ENCODE data around the gene VTN. TPM values are rescaled to one million over a fixed set of nuclear protein-coding genes. Genes with fewer than 3 reads are reported as not detected.

VTN gene
- total RNA-seq, 2 experiments from 2014 or later: 0.16 to 0.17 TPM

DNA sequence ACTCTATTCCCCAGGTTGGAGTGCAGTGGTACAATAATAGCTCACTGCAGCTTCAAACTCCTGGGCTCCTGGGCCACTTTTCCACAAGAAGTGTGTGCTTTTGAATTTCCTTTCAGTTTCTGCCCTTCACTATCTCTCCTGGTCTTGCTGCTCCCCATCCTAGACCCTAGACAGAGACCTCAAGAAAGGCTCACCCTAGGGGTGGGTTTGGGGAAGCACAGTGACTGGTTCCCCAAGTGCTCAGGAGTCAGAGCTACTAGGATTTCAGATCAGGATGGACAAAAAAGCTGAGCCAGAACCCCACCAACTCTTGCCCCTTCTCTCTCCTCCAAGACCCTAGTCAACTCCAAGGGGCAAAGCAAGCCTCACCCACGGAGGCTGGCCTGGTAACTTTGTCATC lies 3.5 kb downstream of the VTN start:
- intact Hi-C loops (cut with DNase I, micrococcal nuclease): no loop called here
- H3K4me1 ChIP-seq (ENCODE audit: insufficient read depth, low read length): peaks cover 6% of the 10 kb centered on the region

DNA sequence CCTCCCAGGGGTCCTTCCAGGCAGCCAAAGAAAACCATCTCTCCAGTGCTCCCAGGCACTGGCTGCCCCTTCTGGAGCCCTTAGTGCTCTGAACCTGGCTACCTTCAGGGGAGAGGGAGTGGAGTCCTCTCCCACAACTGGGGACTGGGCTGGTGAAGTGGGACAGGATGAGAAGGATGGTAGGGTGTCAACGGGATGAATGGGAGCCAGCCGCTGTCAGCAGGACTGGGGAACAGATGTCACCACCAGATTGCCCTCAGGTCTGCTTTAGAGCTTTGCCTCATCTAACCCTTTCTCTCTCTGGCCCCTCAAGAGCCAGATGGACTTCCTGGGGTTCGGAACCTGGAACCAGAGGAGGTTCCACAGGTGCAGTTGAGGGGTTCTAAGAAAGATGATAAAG lies 4.6 kb downstream of the VTN start:
- TF ChIP-seq, protein P1, sequence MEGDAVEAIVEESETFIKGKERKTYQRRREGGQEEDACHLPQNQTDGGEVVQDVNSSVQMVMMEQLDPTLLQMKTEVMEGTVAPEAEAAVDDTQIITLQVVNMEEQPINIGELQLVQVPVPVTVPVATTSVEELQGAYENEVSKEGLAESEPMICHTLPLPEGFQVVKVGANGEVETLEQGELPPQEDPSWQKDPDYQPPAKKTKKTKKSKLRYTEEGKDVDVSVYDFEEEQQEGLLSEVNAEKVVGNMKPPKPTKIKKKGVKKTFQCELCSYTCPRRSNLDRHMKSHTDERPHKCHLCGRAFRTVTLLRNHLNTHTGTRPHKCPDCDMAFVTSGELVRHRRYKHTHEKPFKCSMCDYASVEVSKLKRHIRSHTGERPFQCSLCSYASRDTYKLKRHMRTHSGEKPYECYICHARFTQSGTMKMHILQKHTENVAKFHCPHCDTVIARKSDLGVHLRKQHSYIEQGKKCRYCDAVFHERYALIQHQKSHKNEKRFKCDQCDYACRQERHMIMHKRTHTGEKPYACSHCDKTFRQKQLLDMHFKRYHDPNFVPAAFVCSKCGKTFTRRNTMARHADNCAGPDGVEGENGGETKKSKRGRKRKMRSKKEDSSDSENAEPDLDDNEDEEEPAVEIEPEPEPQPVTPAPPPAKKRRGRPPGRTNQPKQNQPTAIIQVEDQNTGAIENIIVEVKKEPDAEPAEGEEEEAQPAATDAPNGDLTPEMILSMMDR (IDR thresholded peaks at IDR 0.05): no peak
- H3K27me3 ChIP-seq (ENCODE audit: control insufficient read depth in 1 of 2, insufficient read depth in 2 of 2, low read length in 2 of 2): no peaks in the 10 kb centered on the region
- Mint-ChIP-seq H3K9me3 (no peaks in the 10 kb centered on the region), H3K36me3 (ENCODE audit: low read depth) (peaks cover 41% of the 10 kb centered on the region), H3K4me3 (no peak overlapping the region), H3K27me3 (no peaks in the 10 kb centered on the region), H3K27ac (no peak overlapping the region), H3K4me1 (ENCODE audit: low read depth) (peaks cover 5% of the 10 kb centered on the region)
- POLR2A ChIA-PET: interaction anchor here (1.5 kb wide), 1 partner anchor 8 kb away, joined by 5 read pairs; the partner anchor contains the start of gene POLDIP2
- H3K36me3 ChIP-seq (ENCODE audit: insufficient read depth, low read length): peaks cover 46% of the 10 kb centered on the region
- intact Hi-C loops (cut with DNase I, micrococcal nuclease): no loop called here
- H3K27ac ChIP-seq (ENCODE audit: low read depth in 1 of 2, low read length in 2 of 2): no peak overlapping the region
- no peaks in the 10 kb centered on the region for H3K4me1 ChIP-seq (ENCODE audit: insufficient read depth, low read length)
- no peak overlapping the region for H3K4me3 ChIP-seq (ENCODE audit: low read length)
- no peak for ATAC-seq (ENCODE audit: poor library complexity)
- no peaks in the 10 kb centered on the region for H3K9me3 ChIP-seq (ENCODE audit: control insufficient read depth in 1 of 2, insufficient read depth in 1 of 2, low read length in 2 of 2)
- DNase-seq: no peak
- CTCF ChIA-PET: no interaction called here

More for the DNA sequence above, 3.5 kb downstream of the VTN start:
- no peak for DNase-seq
- Mint-ChIP-seq H3K4me3 (no peak overlapping the region), H3K27me3 (no peaks in the 10 kb centered on the region), H3K27ac (no peak overlapping the region), H3K36me3 (ENCODE audit: low read depth) (peaks cover 30% of the 10 kb centered on the region), H3K9me3 (no peaks in the 10 kb centered on the region), H3K4me1 (ENCODE audit: low read depth) (peaks cover 11% of the 10 kb centered on the region)
- ChIA-PET POLR2A (interaction anchor here (1.5 kb wide), 1 partner anchor 9 kb away, joined by 5 read pairs; the partner anchor contains the start of gene POLDIP2), CTCF (no interaction called here)
- TF ChIP-seq, protein P1 (IDR thresholded peaks at IDR 0.05): no peak
- ATAC-seq (ENCODE audit: poor library complexity): no peak
- Histone ChIP-seq H3K27ac (ENCODE audit: low read depth in 1 of 2, low read length in 2 of 2) (no peak overlapping the region), H3K36me3 (ENCODE audit: insufficient read depth, low read length) (peaks cover 35% of the 10 kb centered on the region), H3K27me3 (ENCODE audit: control insufficient read depth in 1 of 2, insufficient read depth in 2 of 2, low read length in 2 of 2) (no peaks in the 10 kb centered on the region), H3K9me3 (ENCODE audit: control insufficient read depth in 1 of 2, insufficient read depth in 1 of 2, low read length in 2 of 2) (no peaks in the 10 kb centered on the region), H3K4me3 (ENCODE audit: low read length) (no peak overlapping the region)

DNA sequence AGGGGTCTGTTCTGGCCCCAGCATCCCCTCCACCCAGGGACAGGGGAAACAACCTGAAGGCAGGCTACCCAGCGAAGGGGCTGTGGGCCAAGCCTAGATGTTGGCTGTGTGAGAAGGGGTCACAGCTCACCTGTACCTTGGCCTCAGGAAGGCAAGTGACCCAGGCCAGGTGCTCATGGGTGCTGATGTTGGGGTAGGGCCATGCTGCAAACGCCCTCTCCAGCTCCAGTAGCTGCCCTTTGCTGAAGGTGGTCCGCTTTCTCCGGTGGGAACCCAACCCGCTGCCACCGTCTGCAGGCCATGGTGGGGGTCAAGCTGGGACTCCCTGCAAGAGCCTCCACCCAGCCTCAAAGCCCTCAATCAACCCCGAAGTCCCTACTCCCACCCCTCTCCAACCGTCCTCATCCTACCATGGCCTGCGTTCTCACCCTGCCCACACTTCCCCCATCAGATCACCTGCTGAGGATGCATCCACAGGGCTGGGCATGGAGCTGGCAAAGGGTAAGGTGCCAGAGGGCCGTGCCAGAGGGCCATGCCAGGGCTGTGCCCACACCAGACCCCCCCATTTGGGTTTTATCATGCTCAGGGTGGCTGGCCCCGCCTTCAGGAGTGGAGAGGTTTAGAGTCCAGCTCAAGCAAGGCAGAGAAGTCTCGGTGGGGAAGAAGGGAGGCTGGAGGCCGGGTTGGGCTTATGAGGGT lies 5.3 kb downstream of the VTN start, which contains the start of gene SEBOX:
SEBOX (minus strand) TSS at position 535 of the 699 bp plus-strand sequence; CDS start at position 487, 48 bp downstream.
- Mint-ChIP-seq H3K27me3 (no peaks in the 10 kb centered on the region), H3K36me3 (ENCODE audit: low read depth) (peaks cover 47% of the 10 kb centered on the region), H3K4me1 (ENCODE audit: low read depth) (no peaks in the 10 kb centered on the region), H3K4me3 (no peak within 1 kb of the TSS), H3K27ac (no peak within 1 kb of the TSS), H3K9me3 (no peaks in the 10 kb centered on the region)
- ChIA-PET CTCF (no interaction called here), POLR2A (no interaction called here)
- Histone ChIP-seq H3K4me3 (ENCODE audit: low read length) (no peak within 1 kb of the TSS), H3K27ac (ENCODE audit: low read depth in 1 of 2, low read length in 2 of 2) (no peak within 1 kb of the TSS), H3K27me3 (ENCODE audit: control insufficient read depth in 1 of 2, insufficient read depth in 2 of 2, low read length in 2 of 2) (no peaks in the 10 kb centered on the region), H3K9me3 (ENCODE audit: control insufficient read depth in 1 of 2, insufficient read depth in 1 of 2, low read length in 2 of 2) (no peaks in the 10 kb centered on the region), H3K4me1 (ENCODE audit: insufficient read depth, low read length) (no peaks in the 10 kb centered on the region), H3K36me3 (ENCODE audit: insufficient read depth, low read length) (peaks cover 52% of the 10 kb centered on the region)
- ATAC-seq (ENCODE audit: poor library complexity): no peak
- intact Hi-C loops (cut with DNase I, micrococcal nuclease): no loop called here
- no peak for DNase-seq
- TF ChIP-seq, protein P1 (IDR thresholded peaks at IDR 0.05): no peak

Measured in CD4-positive, alpha-beta T cell (primary cell).